OCI-LY3 (cell line): ENCODE results near the gene LRRFIP2.
"Not testable (repeated sequence)": the region's sequence is repeated elsewhere in the genome, so short reads cannot be mapped to it uniquely, and the experiment has no call there.

Experiments used
- H2AFZ ChIP-seq: fragments of 200-600, 300-600 bp; shearing (Covaris generic); 2 replicates; pipeline ENCODE4 v1.6.0; 2014; ENCODE audit warnings: antibody characterized with exemption, low read depth, low read length
- H3K27ac ChIP-seq: fragments of 200-600, 300-600 bp; sonication (generic); 2 replicates; pipeline ENCODE4 v1.5.1; 2014; ENCODE audit warnings: mild to moderate bottlenecking, low read length, moderate library complexity, mixed read lengths
- H3K27me3 ChIP-seq: fragments of 200-600, 300-600 bp; sonication (generic); 2 replicates; pipeline ENCODE4 v1.6.1; 2014; ENCODE audit warnings: low read depth, low read length, mixed read lengths
- H3K36me3 ChIP-seq: fragments of 200-600, 300-600 bp; sonication (generic); replicated peaks from 2 replicates; pipeline ENCODE3; 2014; ENCODE audit warnings: low read depth, low read length, mixed read lengths
- H3K4me1 ChIP-seq: fragments of 300-600, 200-600 bp; sonication (generic); 2 replicates; pipeline ENCODE4 v1.6.1; 2014; ENCODE audit warnings: low read length, mixed read lengths
- H3K4me2 ChIP-seq: fragments of 200-600, 300-600 bp; sonication (generic); 2 replicates; pipeline ENCODE4 v1.6.1; 2014; ENCODE audit warnings: low read length, mixed read lengths
- H3K4me3 ChIP-seq: fragments of 300-600, 200-600 bp; sonication (generic); 2 replicates; pipeline ENCODE4 v1.5.1; 2014; ENCODE audit warnings: antibody characterized with exemption, mild to moderate bottlenecking, low read length, moderate library complexity
- H3K79me2 ChIP-seq: fragments of 300-600, 200-600 bp; shearing (Covaris generic); 2 replicates; pipeline ENCODE4 v1.6.1; 2014; ENCODE audit warnings: mild to moderate bottlenecking, low read length, mixed read lengths
- H3K9ac ChIP-seq: fragments of 300-600, 200-600 bp; shearing (Covaris generic); 2 replicates; pipeline ENCODE4 v1.6.0; 2014; ENCODE audit warnings: mild to moderate bottlenecking, low read length, moderate library complexity
- H3K9me3 ChIP-seq: fragments of 200-600, 300-600 bp; shearing (Covaris generic); 2 replicates; pipeline ENCODE4 v1.6.1; 2014; ENCODE audit warnings: low read length, mixed read lengths; ENCODE audit not compliant: insufficient read depth
- H4K20me1 ChIP-seq: fragments of 200-600, 300-600 bp; sonication (generic); 2 replicates; pipeline ENCODE4 v1.6.1; 2016; ENCODE audit warnings: low read length, mixed read lengths; ENCODE audit not compliant: insufficient read depth
- CTCF ChIP-seq: fragments of 200-600, 300-600 bp; sonication (generic); IDR thresholded peaks from 2 replicates; pipeline ENCODE4 v1.5.1; 2014; ENCODE audit warnings: antibody characterized with exemption, low read length, low read depth
- EZH2phosphoT487 ChIP-seq: fragments of 200-600 bp; shearing (Covaris generic); IDR thresholded peaks from 2 replicates; pipeline ENCODE4 v1.6.1; 2018; ENCODE audit warnings: antibody characterized with exemption, mixed run types, low read depth

Gene LRRFIP2

GRCh38 chr3:37149257-37149656, 25.1 kb downstream of the LRRFIP2 start:
- no peaks in the 10 kb centered on the region for H3K9me3 ChIP-seq
- no peak overlapping the region for H3K4me2 ChIP-seq
- H4K20me1 ChIP-seq, result no peaks in the 10 kb centered on the region
- no peak for TF ChIP-seq CTCF
- no peak for TF ChIP-seq EZH2phosphoT487
- no peak overlapping the region for H2AFZ ChIP-seq
- H3K4me1 ChIP-seq, result no peaks in the 10 kb centered on the region
- no peak overlapping the region for H3K27ac ChIP-seq
- H3K4me3 ChIP-seq, result no peak overlapping the region
- H3K36me3 ChIP-seq, result peaks cover 15% of the 10 kb centered on the region
- no peaks in the 10 kb centered on the region for H3K27me3 ChIP-seq
- no peak overlapping the region for H3K9ac ChIP-seq
- no peaks in the 10 kb centered on the region for H3K79me2 ChIP-seq

GRCh38 chr3:37148208-37148607, 26.2 kb downstream of the LRRFIP2 start:
- Histone ChIP-seq H3K36me3 (peaks cover 20% of the 10 kb centered on the region), H3K4me1 (no peaks in the 10 kb centered on the region), H3K79me2 (no peaks in the 10 kb centered on the region), H3K9me3 (no peaks in the 10 kb centered on the region), H3K27me3 (no peaks in the 10 kb centered on the region), H2AFZ (no peak overlapping the region), H3K9ac (no peak overlapping the region), H3K4me2 (no peak overlapping the region), H4K20me1 (no peaks in the 10 kb centered on the region), H3K27ac (no peak overlapping the region), H3K4me3 (no peak overlapping the region)
- TF ChIP-seq EZH2phosphoT487 (no peak), CTCF (no peak)

GRCh38 chr3:37147666-37148065, 26.7 kb downstream of the LRRFIP2 start:
- Histone ChIP-seq H3K4me1 (no peaks in the 10 kb centered on the region), H3K9me3 (no peaks in the 10 kb centered on the region), H3K4me2 (no peak overlapping the region), H3K79me2 (no peaks in the 10 kb centered on the region), H3K27ac (no peak overlapping the region), H3K27me3 (no peaks in the 10 kb centered on the region), H2AFZ (no peak overlapping the region), H3K4me3 (no peak overlapping the region), H3K9ac (no peak overlapping the region), H3K36me3 (peaks cover 25% of the 10 kb centered on the region), H4K20me1 (no peaks in the 10 kb centered on the region)
- TF ChIP-seq EZH2phosphoT487 (no peak), CTCF (no peak)

GRCh38 chr3:37146927-37147326, 27.5 kb downstream of the LRRFIP2 start:
- not testable (repeated sequence) for H2AFZ ChIP-seq, H3K9ac ChIP-seq, H3K9me3 ChIP-seq, H3K4me1 ChIP-seq, H3K27ac ChIP-seq, H3K4me2 ChIP-seq, H3K4me3 ChIP-seq, H4K20me1 ChIP-seq, H3K27me3 ChIP-seq, H3K79me2 ChIP-seq
- peaks cover 28% of the 10 kb centered on the region for H3K36me3 ChIP-seq

- H3K4me3 ChIP-seq, result no peak overlapping the region
- no peaks in the 10 kb centered on the region for H3K9me3 ChIP-seq
- no peak overlapping the region for H3K9ac ChIP-seq
- no peaks in the 10 kb centered on the region for H3K27me3 ChIP-seq
- no peak overlapping the region for H3K27ac ChIP-seq
- no peaks in the 10 kb centered on the region for H4K20me1 ChIP-seq
- no peak overlapping the region for H3K4me2 ChIP-seq
- no peak for TF ChIP-seq CTCF
- no peak for TF ChIP-seq EZH2phosphoT487
- H3K36me3 ChIP-seq, result peaks cover 37% of the 10 kb centered on the region
- H2AFZ ChIP-seq, result no peak overlapping the region
- H3K79me2 ChIP-seq, result no peaks in the 10 kb centered on the region
- H3K4me1 ChIP-seq, result peaks cover 7% of the 10 kb centered on the region
Observed at GRCh38 chr3:37145611-37146010, 28.8 kb downstream of the LRRFIP2 start.
